Activated T-cell treated with anti-CD3 and anti-CD28 coated beads, Interleukin-2, amount 50 U/mL, for 24 hours (primary cell): ENCODE results near the gene LRP10.
"Not testable (repeated sequence)": the region's sequence is repeated elsewhere in the genome, so short reads cannot be mapped to it uniquely, and the experiment has no call there.

Experiments
- DNase-seq: peaks from one replicate; pipeline ENCODE4 v3.0.0-alpha.2; 2020
- H3K27ac Mint-ChIP-seq: 2 replicates; pipeline ENCODE4 v1.8.0; 2020; ENCODE audit warnings: mild to moderate bottlenecking, mixed read lengths
- H3K27me3 Mint-ChIP-seq: 2 replicates; pipeline ENCODE4 v1.8.0; 2020; ENCODE audit warnings: mixed read lengths
- H3K36me3 Mint-ChIP-seq: 2 replicates; pipeline ENCODE4 v1.8.0; 2020; ENCODE audit warnings: low read depth, mixed read lengths
- H3K4me1 Mint-ChIP-seq: 2 replicates; pipeline ENCODE4 v1.8.0; 2020; ENCODE audit warnings: low read depth, mixed read lengths
- H3K4me3 Mint-ChIP-seq: 2 replicates; pipeline ENCODE4 v1.8.0; 2020; ENCODE audit warnings: mild to moderate bottlenecking, moderate library complexity, mixed read lengths
- H3K9me3 Mint-ChIP-seq: 2 replicates; pipeline ENCODE4 v1.8.0; 2020; ENCODE audit warnings: mixed read lengths

The LRP10 gene

DNA sequence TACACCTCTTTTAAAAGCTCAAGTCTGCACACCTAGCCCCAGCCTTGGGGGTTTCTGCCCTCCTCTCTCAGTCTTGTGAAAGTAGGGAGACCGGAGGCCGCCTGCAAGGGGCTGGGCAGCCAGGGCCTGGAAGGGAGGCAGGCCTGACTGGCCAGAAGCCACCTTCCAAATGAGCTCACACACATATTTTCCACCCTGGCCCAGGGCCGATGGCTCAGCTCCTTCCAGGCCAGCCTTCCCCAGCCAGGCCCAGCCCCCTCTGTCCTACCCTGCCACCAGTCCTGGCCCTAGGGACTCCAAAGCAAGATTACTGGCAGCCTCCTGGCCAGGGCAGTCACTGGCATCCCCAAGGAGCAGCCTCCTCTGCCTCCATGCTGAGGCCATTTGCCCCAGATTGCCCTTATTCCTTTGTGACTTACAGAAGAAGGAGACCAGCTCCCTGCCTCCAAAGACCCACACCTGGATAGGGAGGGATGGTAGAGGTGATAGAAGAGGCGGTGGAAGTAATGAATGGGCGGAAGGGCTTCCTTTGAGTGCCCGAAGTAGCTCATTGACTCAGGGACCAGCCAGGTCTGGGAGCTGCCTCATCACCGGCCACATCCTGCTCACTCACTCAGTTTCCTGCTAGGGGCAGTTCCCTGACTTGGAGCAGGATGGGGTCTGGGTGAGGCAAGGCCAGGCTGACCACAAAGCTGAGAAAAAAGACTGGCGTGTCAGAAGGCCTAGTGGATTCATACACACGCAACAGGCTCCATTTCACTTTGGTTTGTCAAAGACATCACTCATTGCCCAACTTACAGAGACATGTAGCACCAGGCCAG lies 20.4 kb upstream of the LRP10 start:
- DNase-seq, result no peak
- H3K27ac Mint-ChIP-seq, result peak overlapping the region; percentile 50
- H3K27me3 Mint-ChIP-seq, result peaks cover 17% of the 10 kb centered on the region
- H3K36me3 Mint-ChIP-seq, result no peaks in the 10 kb centered on the region
- H3K4me1 Mint-ChIP-seq, result peaks cover 28% of the 10 kb centered on the region
- no peaks in the 10 kb centered on the region for H3K9me3 Mint-ChIP-seq
- no peak overlapping the region for H3K4me3 Mint-ChIP-seq

DNA sequence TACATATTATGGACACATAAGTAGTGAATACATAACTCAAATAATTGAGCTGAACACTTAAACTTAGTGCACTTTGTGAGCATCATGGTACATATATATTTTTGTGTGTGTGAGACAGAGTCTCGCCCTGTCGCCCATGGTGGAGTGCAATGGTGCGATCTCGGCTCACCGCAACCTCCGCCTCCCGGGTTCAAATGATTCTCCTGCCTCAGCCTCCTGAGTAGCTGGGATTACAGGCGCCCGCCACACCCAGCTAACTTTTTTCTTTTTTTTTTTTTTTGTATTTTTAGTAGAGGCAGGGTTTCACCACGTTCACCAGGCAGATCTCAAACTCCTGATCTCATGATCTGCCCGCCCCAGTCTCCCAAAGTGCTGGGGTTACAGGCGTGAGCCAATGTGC lies 19.4 kb upstream of the LRP10 start:
- Mint-ChIP-seq H3K4me1 (peaks cover 28% of the 10 kb centered on the region), H3K27me3 (peaks cover 13% of the 10 kb centered on the region)
- not testable (repeated sequence) for H3K27ac Mint-ChIP-seq, DNase-seq, H3K9me3 Mint-ChIP-seq, H3K4me3 Mint-ChIP-seq, H3K36me3 Mint-ChIP-seq

DNA sequence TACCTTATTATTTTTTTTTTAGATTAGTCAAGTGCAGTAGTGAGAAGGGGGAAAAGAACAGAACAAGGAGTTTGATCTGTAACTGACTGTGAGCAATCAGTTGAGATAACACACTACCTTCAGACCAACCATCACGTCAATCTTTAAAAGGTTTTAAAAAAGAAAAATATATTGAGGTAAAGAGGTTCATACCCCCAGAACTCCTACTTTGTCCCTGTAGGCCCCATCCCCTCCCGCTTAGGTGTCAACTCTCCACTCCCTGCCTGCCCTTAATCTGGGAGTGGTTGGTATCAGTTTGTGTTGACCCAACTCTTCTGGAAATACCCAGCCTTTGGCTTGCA lies 19.0 kb upstream of the LRP10 start:
- H3K36me3 Mint-ChIP-seq, result no peaks in the 10 kb centered on the region
- H3K9me3 Mint-ChIP-seq, result no peaks in the 10 kb centered on the region
- H3K4me1 Mint-ChIP-seq, result peaks cover 31% of the 10 kb centered on the region
- no peak overlapping the region for H3K27ac Mint-ChIP-seq
- H3K27me3 Mint-ChIP-seq, result peaks cover 16% of the 10 kb centered on the region
- no peak overlapping the region for H3K4me3 Mint-ChIP-seq
- no peak for DNase-seq

DNA sequence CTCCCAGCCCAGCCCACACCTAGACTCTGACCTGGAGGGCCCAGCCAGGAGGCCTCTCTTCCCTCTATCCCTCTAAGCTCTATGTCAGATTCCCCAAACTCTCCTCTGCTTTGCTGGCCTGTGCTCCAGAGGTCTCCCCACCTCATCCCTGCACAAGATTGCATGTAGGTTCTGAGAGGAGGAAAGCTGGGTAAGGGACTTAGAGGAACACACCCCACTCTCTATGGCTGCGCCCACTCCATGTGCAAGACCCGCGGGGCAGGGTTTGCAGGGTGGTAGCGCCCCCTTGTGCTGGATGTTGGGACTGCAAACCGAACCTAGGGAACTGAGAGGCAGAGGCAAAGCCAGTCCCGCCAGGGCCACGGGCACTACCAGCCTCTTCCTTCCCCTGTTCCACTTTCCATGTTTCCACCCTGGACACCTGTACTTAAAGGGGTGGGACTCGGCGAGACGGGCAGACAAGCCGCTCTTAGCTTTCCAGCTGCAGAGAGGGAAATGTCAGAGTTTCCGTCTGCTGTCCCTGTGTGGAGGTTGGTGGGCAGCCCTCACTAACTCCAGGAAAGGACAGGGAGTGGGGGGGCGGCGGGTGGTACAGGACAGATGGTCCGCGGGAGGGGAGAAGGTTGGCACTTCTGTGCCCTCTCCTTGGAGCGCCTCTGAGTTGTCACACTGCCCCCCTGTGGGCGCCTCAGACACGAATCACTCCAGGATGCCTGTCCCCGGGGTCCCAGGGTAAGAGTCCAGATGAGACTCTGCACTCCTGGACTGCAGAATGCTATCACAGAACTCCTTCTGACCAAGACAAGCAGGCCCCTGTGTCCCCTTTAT lies 18.4 kb upstream of the LRP10 start:
- no peaks in the 10 kb centered on the region for H3K36me3 Mint-ChIP-seq
- no peaks in the 10 kb centered on the region for H3K9me3 Mint-ChIP-seq
- peaks cover 30% of the 10 kb centered on the region for H3K4me1 Mint-ChIP-seq
- peak; percentile 97 for DNase-seq
- H3K27me3 Mint-ChIP-seq, result peaks cover 14% of the 10 kb centered on the region
- peak overlapping the region; percentile 71 for H3K4me3 Mint-ChIP-seq
- peak overlapping the region; percentile 73 for H3K27ac Mint-ChIP-seq

DNA sequence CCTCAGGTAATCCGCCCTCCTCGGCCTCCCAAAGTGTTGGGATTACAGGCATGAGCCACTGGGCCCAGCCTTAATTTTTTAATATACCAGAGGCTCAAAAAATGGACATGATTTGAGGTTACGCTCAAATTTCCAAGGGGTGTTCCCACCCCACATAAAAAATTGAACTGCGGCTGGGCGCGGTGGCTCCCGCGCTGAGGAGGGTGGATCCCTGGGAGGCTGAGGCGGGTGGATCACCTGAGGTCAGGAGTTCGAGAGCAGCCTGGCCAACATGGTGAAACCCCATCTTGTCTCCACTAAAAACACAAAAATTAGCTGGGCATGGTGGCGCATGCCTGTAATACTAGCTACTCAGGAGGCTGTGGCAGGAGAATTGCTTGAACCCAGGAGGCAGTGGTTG lies 17.2 kb upstream of the LRP10 start:
- not testable (repeated sequence) for H3K4me3 Mint-ChIP-seq, H3K9me3 Mint-ChIP-seq, H3K27ac Mint-ChIP-seq, DNase-seq, H3K36me3 Mint-ChIP-seq
- Mint-ChIP-seq H3K27me3 (peaks cover 12% of the 10 kb centered on the region), H3K4me1 (peaks cover 39% of the 10 kb centered on the region)

DNA sequence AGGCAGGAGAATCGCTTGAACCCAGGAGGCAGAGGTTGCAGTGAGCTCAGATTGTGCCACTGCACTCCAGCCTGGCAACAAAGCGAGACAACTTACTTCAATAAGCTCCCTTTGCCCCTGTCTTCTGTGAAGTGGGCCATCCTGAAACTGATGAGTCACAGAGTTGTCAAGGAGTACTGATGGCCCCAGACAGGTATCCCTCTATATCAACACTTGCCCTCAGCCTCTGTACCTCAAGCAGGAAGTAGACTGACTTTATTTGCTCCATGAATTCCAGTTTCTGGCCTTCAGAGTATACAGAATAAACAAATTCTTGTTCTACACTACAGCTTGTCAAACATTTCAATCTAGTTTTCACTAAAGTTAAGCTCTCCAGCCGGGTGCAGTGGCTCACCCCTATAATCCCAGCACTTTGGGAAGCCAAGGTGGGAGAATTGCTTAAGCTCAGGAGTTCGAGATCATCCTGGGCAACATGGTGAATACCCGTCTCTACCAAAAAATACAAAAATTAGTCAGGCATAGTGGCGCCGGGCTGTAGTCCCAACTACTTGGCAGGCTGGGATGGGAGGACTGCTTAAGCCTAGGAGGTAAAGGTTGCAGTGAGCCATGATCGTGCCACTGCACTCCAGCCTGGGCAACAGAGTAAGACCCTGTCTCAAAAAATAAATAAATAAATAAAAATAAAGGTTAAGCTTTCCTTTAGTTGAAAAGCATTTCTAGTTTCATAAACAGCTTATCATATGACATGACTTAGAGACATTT lies 16.4 kb upstream of the LRP10 start:
- Mint-ChIP-seq H3K4me1 (peaks cover 39% of the 10 kb centered on the region), H3K27me3 (peaks cover 12% of the 10 kb centered on the region), H3K36me3 (no peaks in the 10 kb centered on the region), H3K4me3 (no peak overlapping the region), H3K9me3 (no peaks in the 10 kb centered on the region), H3K27ac (no peak overlapping the region)
- DNase-seq, result no peak

DNA sequence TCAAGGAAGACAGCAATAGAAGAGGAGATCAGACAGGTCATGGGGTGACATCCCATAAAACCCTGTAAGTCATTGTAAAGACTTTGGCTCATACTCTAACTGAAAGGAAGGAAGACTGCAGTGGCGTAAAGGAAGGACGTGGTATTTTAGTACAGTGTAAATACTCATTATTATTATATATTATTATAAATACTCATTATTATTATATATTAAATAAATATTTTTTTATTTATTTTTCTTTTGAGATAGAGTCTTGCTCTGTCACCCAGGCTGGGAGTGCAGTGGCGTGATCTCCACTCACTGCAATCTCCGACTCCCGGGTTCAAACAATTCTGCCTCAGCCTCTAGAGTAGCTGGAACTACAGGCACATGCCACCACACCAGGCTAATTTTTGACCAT lies 15.1 kb upstream of the LRP10 start:
- DNase-seq, result no peak
- Mint-ChIP-seq H3K27me3 (peaks cover 12% of the 10 kb centered on the region), H3K27ac (no peak overlapping the region), H3K4me3 (no peak overlapping the region), H3K9me3 (no peaks in the 10 kb centered on the region), H3K4me1 (peaks cover 35% of the 10 kb centered on the region), H3K36me3 (no peaks in the 10 kb centered on the region)

DNA sequence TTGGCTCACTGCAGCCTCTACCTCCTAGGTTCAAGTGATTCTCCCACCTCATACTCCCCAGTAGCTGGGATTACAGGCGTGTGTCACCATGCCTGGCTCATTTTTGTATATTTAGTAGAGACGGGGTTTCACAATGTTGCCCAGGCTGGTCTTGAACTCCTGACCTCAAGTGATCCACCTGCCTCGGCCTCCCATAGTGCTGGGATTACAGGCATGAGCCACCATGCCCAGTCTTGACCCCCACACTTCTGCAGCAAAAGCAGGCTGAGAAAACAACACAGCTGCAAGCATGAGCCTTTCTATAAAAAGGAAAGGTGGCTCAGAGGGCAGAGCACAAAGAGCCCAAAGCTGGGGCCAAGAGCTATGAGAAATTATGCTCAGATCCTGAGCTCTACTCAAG lies 11.2 kb upstream of the LRP10 start:
- not testable (repeated sequence) for H3K27ac Mint-ChIP-seq, H3K4me3 Mint-ChIP-seq, H3K36me3 Mint-ChIP-seq, H3K9me3 Mint-ChIP-seq, DNase-seq
- H3K27me3 Mint-ChIP-seq, result peaks cover 12% of the 10 kb centered on the region
- peaks cover 18% of the 10 kb centered on the region for H3K4me1 Mint-ChIP-seq

DNA sequence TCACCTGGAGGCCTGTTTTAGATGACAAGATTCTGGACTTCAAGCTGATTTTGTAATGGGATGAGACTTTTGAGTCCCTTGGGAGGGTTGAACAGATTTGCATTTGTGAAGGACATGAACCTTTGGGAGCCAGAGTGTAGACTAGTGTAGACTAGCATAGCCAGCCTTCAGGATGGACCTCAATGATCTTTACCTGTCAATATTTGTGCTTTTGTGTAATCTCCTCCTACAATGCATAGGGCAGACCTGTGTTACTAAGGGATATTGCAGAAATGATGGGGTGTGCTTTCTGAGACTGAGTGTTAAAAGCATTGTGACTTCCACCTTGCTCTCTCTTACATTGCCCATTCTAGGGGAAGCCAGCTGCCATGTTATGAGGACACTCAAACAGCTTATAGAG lies 9.9 kb upstream of the LRP10 start:
- Mint-ChIP-seq H3K4me3 (no peak overlapping the region), H3K27me3 (peaks cover 8% of the 10 kb centered on the region), H3K36me3 (no peaks in the 10 kb centered on the region), H3K27ac (no peak overlapping the region), H3K4me1 (peaks cover 20% of the 10 kb centered on the region), H3K9me3 (no peaks in the 10 kb centered on the region)
- DNase-seq, result no peak

DNA sequence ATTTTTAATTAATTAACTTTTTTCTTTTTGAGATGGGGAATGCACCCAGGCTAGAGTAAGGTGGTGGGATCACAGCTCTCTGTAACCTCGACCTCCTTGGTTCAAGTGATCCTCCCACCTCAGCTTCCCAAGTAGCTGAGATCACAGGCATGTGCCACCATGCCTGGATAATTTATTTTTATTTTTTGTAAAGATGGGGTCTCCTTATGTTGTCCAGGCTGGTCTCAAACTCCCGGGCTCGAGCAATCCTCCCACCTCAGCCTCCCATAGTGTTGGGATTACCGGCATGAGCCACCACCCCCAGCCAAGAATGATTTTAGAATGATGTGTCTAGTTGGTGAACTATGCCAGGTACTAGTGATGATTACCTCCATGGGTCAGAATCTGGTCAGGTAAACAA lies 6.6 kb upstream of the LRP10 start:
- Mint-ChIP-seq H3K27me3 (no peaks in the 10 kb centered on the region), H3K36me3 (no peaks in the 10 kb centered on the region), H3K4me3 (no peak overlapping the region), H3K9me3 (no peaks in the 10 kb centered on the region), H3K4me1 (peaks cover 5% of the 10 kb centered on the region), H3K27ac (no peak overlapping the region)
- DNase-seq, result no peak

DNA sequence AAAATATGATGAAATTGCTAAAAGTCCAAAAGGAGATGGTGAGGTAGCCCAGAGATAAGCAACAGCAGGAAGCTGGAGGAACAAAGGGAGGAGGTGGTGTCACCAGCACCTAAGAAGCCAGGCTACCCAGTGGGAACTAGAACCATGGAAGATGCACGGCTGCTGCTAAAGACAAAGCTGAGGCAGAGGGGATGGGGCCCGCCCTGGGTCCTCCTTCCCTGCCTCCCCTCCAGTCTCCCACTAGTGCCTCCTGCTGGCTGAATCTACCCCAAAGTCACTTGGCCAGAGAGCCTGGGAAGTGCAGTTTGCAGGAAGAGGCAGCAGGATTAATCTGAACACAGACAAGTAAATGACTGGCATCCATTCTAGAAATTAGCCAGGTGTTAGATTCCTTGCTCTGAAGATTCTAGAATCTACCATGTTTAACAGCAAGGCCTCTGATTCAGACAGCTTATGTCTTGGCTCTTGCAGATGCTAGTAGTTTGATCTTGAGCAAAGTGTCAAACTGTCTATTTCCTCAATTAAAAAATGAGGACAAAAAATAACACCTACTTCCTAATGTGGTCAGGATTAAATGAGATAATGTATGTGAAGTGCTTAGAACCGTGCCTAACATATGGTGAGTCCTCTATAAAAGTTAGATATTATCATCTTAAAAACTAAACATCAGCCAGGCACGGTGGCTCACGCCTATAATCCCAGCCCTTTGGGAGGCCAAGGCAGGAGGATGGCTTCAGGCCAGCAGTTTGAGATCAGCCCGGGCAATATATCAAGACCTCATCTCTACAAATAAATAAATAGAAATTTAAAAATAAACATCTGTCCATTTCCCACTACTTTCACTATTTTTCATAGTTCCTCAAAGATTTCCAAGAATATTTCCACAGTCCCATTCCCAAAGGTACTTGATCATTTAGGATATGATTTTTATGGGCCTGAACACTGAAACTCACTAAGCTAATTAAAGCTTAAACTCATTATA lies 5.8 kb upstream of the LRP10 start:
- no peaks in the 10 kb centered on the region for H3K36me3 Mint-ChIP-seq

DNA sequence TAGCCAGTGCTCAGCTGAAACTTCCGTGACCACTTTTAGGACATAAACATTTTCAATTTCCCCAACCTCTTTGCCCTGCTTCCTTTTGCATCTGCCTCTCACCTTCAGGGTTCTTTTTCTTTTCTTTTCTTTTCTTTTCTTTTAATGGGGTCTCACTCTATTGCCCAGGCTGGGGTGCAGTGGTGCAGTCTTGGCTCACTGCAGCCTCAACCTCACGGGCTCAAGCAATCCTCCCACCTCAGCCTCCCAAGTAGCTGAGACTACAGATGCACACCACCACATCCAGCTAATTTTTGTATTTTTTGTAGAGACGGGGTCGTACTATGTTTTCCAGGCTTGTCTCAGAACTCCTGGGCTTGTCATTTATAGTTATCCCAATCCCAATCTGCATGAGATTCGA lies 4.7 kb upstream of the LRP10 start:
- Mint-ChIP-seq H3K27me3 (no peaks in the 10 kb centered on the region), H3K36me3 (peaks cover 2% of the 10 kb centered on the region), H3K27ac (no peak overlapping the region), H3K9me3 (no peaks in the 10 kb centered on the region), H3K4me1 (peaks cover 17% of the 10 kb centered on the region), H3K4me3 (no peak overlapping the region)
- no peak for DNase-seq

More for the DNA sequence above, 5.8 kb upstream of the LRP10 start:
- DNase-seq, result no peak
- H3K27me3 Mint-ChIP-seq, result no peaks in the 10 kb centered on the region
- no peak overlapping the region for H3K27ac Mint-ChIP-seq
- no peaks in the 10 kb centered on the region for H3K9me3 Mint-ChIP-seq
- H3K4me1 Mint-ChIP-seq, result peaks cover 11% of the 10 kb centered on the region
- no peak overlapping the region for H3K4me3 Mint-ChIP-seq

DNA sequence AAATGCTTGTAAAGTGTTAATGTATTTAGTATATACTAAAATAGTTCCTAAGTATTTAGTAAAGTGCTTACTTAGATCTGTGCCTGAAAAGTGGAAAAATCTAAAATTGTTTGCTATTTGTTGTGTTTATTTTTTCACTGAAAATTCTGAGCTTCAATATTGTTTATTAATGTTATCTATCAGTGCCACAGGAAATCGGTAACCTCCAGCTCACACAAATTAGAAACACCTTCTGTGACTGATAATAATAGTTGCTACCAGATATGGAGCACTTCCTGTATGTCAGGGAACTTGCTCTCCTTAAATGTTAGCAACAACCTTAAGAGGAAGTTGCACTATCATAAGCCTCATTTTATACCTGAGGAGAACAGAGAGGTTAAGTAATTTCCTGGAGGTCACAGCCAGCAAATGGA lies 723 bp upstream of the LRP10 start:
- no peaks in the 10 kb centered on the region for H3K27me3 Mint-ChIP-seq
- DNase-seq, result no peak
- H3K4me1 Mint-ChIP-seq, result peaks cover 34% of the 10 kb centered on the region
- peaks cover 28% of the 10 kb centered on the region for H3K36me3 Mint-ChIP-seq
- H3K27ac Mint-ChIP-seq, result peak overlapping the region; percentile 99
- H3K4me3 Mint-ChIP-seq, result peak overlapping the region; percentile 88
- H3K9me3 Mint-ChIP-seq, result no peaks in the 10 kb centered on the region
